SU-DHL-6 (cell line): ENCODE measurements around the gene ZNF512.

Source experiments
- H2AFZ ChIP-seq: fragments of 200-600 bp; sonication (generic); 2 replicates; pipeline ENCODE4 v1.6.1; 2014; ENCODE audit warnings: low read depth, mild to moderate bottlenecking, moderate library complexity, mixed read lengths, antibody characterized with exemption, low read length; ENCODE audit not compliant: severe bottlenecking
- H3F3A ChIP-seq: fragments of 200-600 bp; shearing (Covaris generic); 2 replicates; pipeline ENCODE4 v1.6.0; 2016; ENCODE audit warnings: antibody characterized with exemption, mild to moderate bottlenecking; ENCODE audit not compliant: insufficient read depth
- H3K27ac ChIP-seq: fragments of 200-600 bp; sonication (generic); 2 replicates; pipeline ENCODE4 v1.5.1; 2016; ENCODE audit warnings: low read depth, mild to moderate bottlenecking, low read length, moderate library complexity, mixed read lengths
- H3K27me3 ChIP-seq: fragments of 200-600 bp; sonication (generic), shearing (Covaris generic); 2 replicates; pipeline ENCODE4 v1.6.0; 2014; ENCODE audit warnings: mild to moderate bottlenecking, low read length
- H3K36me3 ChIP-seq: fragments of 200-600 bp; sonication (generic); 2 replicates; pipeline ENCODE4 v1.6.1; 2014; ENCODE audit warnings: mild to moderate bottlenecking, low read length, mixed read lengths
- H3K4me2 ChIP-seq: fragments of 300-600, 200-600 bp; shearing (Covaris generic), sonication (generic); 2 replicates; pipeline ENCODE4 v1.6.0; 2014; ENCODE audit warnings: low read length, low read depth, mild to moderate bottlenecking; ENCODE audit not compliant: poor library complexity, severe bottlenecking
- H3K4me3 ChIP-seq: fragments of 200-600 bp; sonication (generic); 2 replicates; pipeline ENCODE4 v1.5.1; 2014; ENCODE audit warnings: antibody characterized with exemption, low read length, mild to moderate bottlenecking, mixed read lengths; ENCODE audit not compliant: insufficient read depth, poor library complexity, severe bottlenecking
- H3K79me2 ChIP-seq: fragments of 200-600 bp; sonication (generic); 2 replicates; pipeline ENCODE4 v1.6.1; 2014; ENCODE audit warnings: mild to moderate bottlenecking, low read length, moderate library complexity; ENCODE audit not compliant: insufficient read depth
- H3K9ac ChIP-seq: fragments of 200-600 bp; sonication (generic); 2 replicates; pipeline ENCODE4 v1.7.0; 2014; ENCODE audit warnings: mild to moderate bottlenecking, low read length
- H3K9me2 ChIP-seq: fragments of 200-600 bp; sonication (generic); replicated peaks from 2 replicates; pipeline ENCODE4 v1.6.1; 2014; ENCODE audit warnings: low read length; ENCODE audit not compliant: insufficient read depth
- H3K9me3 ChIP-seq: fragments of 200-600 bp; sonication (generic); 2 replicates; pipeline ENCODE4 v1.6.1; 2014; ENCODE audit warnings: low read length, mixed read lengths; ENCODE audit not compliant: insufficient read depth
- H4K20me1 ChIP-seq: fragments of 200-600 bp; sonication (generic); 2 replicates; pipeline ENCODE4 v1.6.1; 2014; ENCODE audit warnings: low read depth, mild to moderate bottlenecking, antibody characterized with exemption, low read length, moderate library complexity, mixed read lengths
- EZH2phosphoT487 ChIP-seq: fragments of 200-600 bp; sonication (generic), shearing (Covaris generic); conservative IDR thresholded peaks from 2 replicates; pipeline ENCODE4 v1.6.1; 2018; ENCODE audit warnings: mild to moderate bottlenecking, antibody characterized with exemption, low read length, moderate library complexity, mixed read lengths
- TF ChIP-seq, protein P1 (sequence below): fragments of 200-600 bp; sonication (generic); IDR thresholded peaks from one replicate; pipeline ENCODE4 v1.5.1; 2017; ENCODE audit warnings: antibody characterized with exemption, mild to moderate bottlenecking, low read length, moderate library complexity; ENCODE audit not compliant: insufficient read depth, poor library complexity, severe bottlenecking

The ZNF512 gene

DNA sequence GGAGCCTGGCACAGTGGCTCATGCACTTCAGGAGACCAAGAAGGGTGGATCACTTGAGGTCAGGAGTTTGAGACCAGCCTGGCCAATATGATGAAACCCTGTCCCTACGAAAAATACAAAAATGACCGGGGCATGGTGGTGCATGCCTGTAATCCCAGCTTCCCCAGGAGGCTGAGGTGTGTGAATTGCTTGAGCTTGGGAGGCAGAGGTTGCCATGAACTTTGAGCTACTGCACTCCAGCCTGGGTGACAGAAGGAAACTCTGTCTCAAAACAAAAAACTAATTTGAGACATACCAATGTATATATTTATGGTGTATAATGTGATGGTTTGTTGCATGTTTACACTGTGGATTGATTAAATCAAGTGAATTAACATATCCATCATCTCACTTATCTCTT is 21.8 kb upstream of the ZNF512 start:
- Histone ChIP-seq H3K36me3 (no peaks in the 10 kb centered on the region), H4K20me1 (no peaks in the 10 kb centered on the region), H3K9ac (no peak overlapping the region), H3K9me2 (no peaks in the 10 kb centered on the region), H3F3A (no peaks in the 10 kb centered on the region), H3K27ac (no peak overlapping the region), H3K4me3 (no peak overlapping the region), H3K27me3 (no peaks in the 10 kb centered on the region), H3K79me2 (no peaks in the 10 kb centered on the region), H3K4me2 (no peak overlapping the region), H3K9me3 (no peaks in the 10 kb centered on the region), H2AFZ (no peak overlapping the region)
- no peak for TF ChIP-seq EZH2phosphoT487
- TF ChIP-seq, protein P1, sequence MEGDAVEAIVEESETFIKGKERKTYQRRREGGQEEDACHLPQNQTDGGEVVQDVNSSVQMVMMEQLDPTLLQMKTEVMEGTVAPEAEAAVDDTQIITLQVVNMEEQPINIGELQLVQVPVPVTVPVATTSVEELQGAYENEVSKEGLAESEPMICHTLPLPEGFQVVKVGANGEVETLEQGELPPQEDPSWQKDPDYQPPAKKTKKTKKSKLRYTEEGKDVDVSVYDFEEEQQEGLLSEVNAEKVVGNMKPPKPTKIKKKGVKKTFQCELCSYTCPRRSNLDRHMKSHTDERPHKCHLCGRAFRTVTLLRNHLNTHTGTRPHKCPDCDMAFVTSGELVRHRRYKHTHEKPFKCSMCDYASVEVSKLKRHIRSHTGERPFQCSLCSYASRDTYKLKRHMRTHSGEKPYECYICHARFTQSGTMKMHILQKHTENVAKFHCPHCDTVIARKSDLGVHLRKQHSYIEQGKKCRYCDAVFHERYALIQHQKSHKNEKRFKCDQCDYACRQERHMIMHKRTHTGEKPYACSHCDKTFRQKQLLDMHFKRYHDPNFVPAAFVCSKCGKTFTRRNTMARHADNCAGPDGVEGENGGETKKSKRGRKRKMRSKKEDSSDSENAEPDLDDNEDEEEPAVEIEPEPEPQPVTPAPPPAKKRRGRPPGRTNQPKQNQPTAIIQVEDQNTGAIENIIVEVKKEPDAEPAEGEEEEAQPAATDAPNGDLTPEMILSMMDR = no peak

DNA sequence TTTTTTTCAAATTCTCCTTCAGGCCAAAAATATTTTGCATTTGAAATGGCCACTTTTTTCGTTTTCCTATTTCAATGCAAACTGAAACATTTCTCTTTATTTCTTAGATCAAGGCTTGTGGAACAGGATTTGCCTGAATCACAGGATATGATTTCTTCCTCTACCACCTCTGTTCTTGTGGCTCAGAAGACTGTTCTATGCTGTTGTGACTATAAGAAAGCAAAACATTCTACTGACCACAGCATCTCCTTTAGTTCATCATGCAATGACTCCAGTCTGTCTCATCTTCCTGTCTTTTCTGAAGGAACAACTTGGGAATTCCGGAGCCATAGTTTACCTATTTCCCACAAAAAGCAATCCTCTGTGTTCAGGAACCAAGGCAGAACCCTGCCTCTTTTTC is 16.2 kb upstream of the ZNF512 start:
- Histone ChIP-seq H4K20me1 (no peaks in the 10 kb centered on the region), H3K36me3 (no peaks in the 10 kb centered on the region), H3K27me3 (no peaks in the 10 kb centered on the region), H3K4me2 (no peak overlapping the region), H3K79me2 (no peaks in the 10 kb centered on the region), H3K9me3 (no peaks in the 10 kb centered on the region), H3K4me3 (no peak overlapping the region), H2AFZ (no peak overlapping the region), H3F3A (no peaks in the 10 kb centered on the region), H3K27ac (no peak overlapping the region), H3K9me2 (no peaks in the 10 kb centered on the region), H3K9ac (no peak overlapping the region)
- TF ChIP-seq, protein P1 = no peak
- no peak for TF ChIP-seq EZH2phosphoT487

DNA sequence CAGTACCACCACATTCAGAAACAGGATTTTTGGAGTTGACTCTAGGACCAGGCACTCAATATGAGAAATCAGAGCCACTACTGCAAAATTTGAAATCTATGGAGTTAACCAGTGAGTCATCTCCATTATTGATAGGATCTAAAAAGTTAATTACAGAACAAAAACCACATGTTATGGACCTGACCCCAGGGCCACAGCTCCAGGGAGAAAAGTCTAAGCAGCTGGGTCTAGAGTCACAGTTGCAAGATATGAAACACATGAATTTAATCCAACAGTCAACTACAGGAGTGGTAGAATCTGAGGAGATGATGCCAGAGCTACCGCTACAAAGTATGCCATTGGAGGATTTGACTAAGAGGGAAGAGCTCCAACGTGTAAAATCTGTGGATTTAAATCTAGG is 13.4 kb upstream of the ZNF512 start:
- no peaks in the 10 kb centered on the region for H3K79me2 ChIP-seq
- H3K9me2 ChIP-seq = no peaks in the 10 kb centered on the region
- no peak overlapping the region for H3K9ac ChIP-seq
- no peak overlapping the region for H3K27ac ChIP-seq
- no peaks in the 10 kb centered on the region for H4K20me1 ChIP-seq
- no peaks in the 10 kb centered on the region for H3K27me3 ChIP-seq
- TF ChIP-seq, protein P1 = no peak
- no peak overlapping the region for H3K4me2 ChIP-seq
- no peak overlapping the region for H2AFZ ChIP-seq
- H3F3A ChIP-seq = no peaks in the 10 kb centered on the region
- no peak overlapping the region for H3K4me3 ChIP-seq
- H3K9me3 ChIP-seq = no peaks in the 10 kb centered on the region
- no peaks in the 10 kb centered on the region for H3K36me3 ChIP-seq

- no peaks in the 10 kb centered on the region for H4K20me1 ChIP-seq
- no peaks in the 10 kb centered on the region for H3K36me3 ChIP-seq
- no peaks in the 10 kb centered on the region for H3K9me2 ChIP-seq
- no peak overlapping the region for H3K9ac ChIP-seq
- H3K9me3 ChIP-seq = no peaks in the 10 kb centered on the region
- H3K79me2 ChIP-seq = no peaks in the 10 kb centered on the region
- H3F3A ChIP-seq = no peaks in the 10 kb centered on the region
- no peak overlapping the region for H3K4me2 ChIP-seq
- TF ChIP-seq, protein P1 = no peak
- TF ChIP-seq EZH2phosphoT487 = no peak
- no peak overlapping the region for H3K4me3 ChIP-seq
- H3K27me3 ChIP-seq = no peaks in the 10 kb centered on the region
- no peak overlapping the region for H2AFZ ChIP-seq
- no peak overlapping the region for H3K27ac ChIP-seq
These were observed 11.6 kb upstream of the ZNF512 start for GRCh38 chr2:27571197-27571596.
